Neural progenitor cell (in vitro differentiated cells): ENCODE results near the gene TAB2. TPM values are rescaled to one million over a fixed set of nuclear protein-coding genes. Genes with fewer than 3 reads are reported as not detected.
A peak's percentile ranks its signal among the peaks of the same experiment; 100 is the strongest.
"Not testable (repeated sequence)": the region's sequence is repeated elsewhere in the genome, so short reads cannot be mapped to it uniquely, and the experiment has no call there.

ENCODE experiments used
- DNase-seq: peaks from one replicate; pipeline ENCODE4 v3.0.0-alpha.2; 2016; ENCODE audit warnings: low spot score
- H2AFZ ChIP-seq: fragments of 200-600 bp; sonication (generic); replicated peaks from 2 replicates; pipeline ENCODE4 v1.6.1; 2016; ENCODE audit warnings: antibody characterized with exemption
- H3F3A ChIP-seq: fragments of 200-600 bp; sonication (generic); 2 replicates; pipeline ENCODE4 v1.6.1; 2016; ENCODE audit warnings: antibody characterized with exemption, low read depth
- H3K27ac ChIP-seq: fragments of 200-600 bp; sonication (generic); 2 replicates; pipeline ENCODE4 v1.5.1; 2016; ENCODE audit warnings: mild to moderate bottlenecking
- H3K27me3 ChIP-seq: fragments of 200-600 bp; sonication (generic); 2 replicates; pipeline ENCODE4 v1.6.1; 2016; ENCODE audit warnings: mild to moderate bottlenecking, moderate library complexity
- H3K36me3 ChIP-seq: fragments of 200-600 bp; sonication (generic); 2 replicates; pipeline ENCODE4 v1.5.1; 2016
- H3K4me1 ChIP-seq: fragments of 200-600 bp; sonication (generic); 2 replicates; pipeline ENCODE4 v1.6.1; 2016; ENCODE audit warnings: mixed run types
- H3K4me2 ChIP-seq: fragments of 200-600 bp; sonication (generic); 2 replicates; pipeline ENCODE4 v1.6.1; 2016
- H3K4me3 ChIP-seq: fragments of 200-600 bp; sonication (generic); 2 replicates; pipeline ENCODE4 v1.5.1; 2016
- H3K79me2 ChIP-seq: fragments of 200-600 bp; sonication (generic); 2 replicates; pipeline ENCODE4 v1.6.1; 2016; ENCODE audit warnings: low read depth
- H3K9ac ChIP-seq: fragments of 200-600 bp; sonication (generic); 2 replicates; pipeline ENCODE4 v1.6.1; 2016
- H3K9me3 ChIP-seq: fragments of 200-600 bp; sonication (generic); 2 replicates; pipeline ENCODE4 v1.5.1; 2016; ENCODE audit warnings: low read depth
- H4K20me1 ChIP-seq: fragments of 200-600 bp; sonication (generic); 2 replicates; pipeline ENCODE4 v1.6.1; 2016; ENCODE audit warnings: low read depth
- H3K27ac Mint-ChIP-seq: 3 replicates; pipeline ENCODE4 v1.8.0; 2021; ENCODE audit warnings: mixed read lengths
- H3K27me3 Mint-ChIP-seq: 2 replicates; pipeline ENCODE4 v1.8.0; 2022; ENCODE audit warnings: low read depth, mild to moderate bottlenecking, inconsistent platforms, moderate library complexity, mixed read lengths; ENCODE audit not compliant: insufficient read depth
- H3K36me3 Mint-ChIP-seq: 3 replicates; pipeline ENCODE4 v1.8.0; 2021; ENCODE audit warnings: mixed read lengths
- H3K4me1 Mint-ChIP-seq: 3 replicates; pipeline ENCODE4 v1.8.0; 2021; ENCODE audit warnings: mixed read lengths
- H3K4me3 Mint-ChIP-seq: 3 replicates; pipeline ENCODE4 v1.8.0; 2021; ENCODE audit warnings: mild to moderate bottlenecking, moderate library complexity, mixed read lengths
- H3K9me3 Mint-ChIP-seq: 3 replicates; pipeline ENCODE4 v1.8.0; 2020; ENCODE audit warnings: mixed read lengths
- EZH2 ChIP-seq: fragments of 200-600 bp; sonication (generic); IDR thresholded peaks from 2 replicates; pipeline ENCODE4 v1.6.1; 2017; ENCODE audit warnings: antibody characterized with exemption, mild to moderate bottlenecking, moderate library complexity
- EZH2phosphoT487 ChIP-seq: fragments of 200-600 bp; sonication (generic); IDR thresholded peaks from 2 replicates; pipeline ENCODE4 v1.6.1; 2017; ENCODE audit warnings: antibody characterized with exemption
- total RNA-seq: library from RNA; depleted of rRNA; stranded (reverse); fragments of >200 nt; gene quantifications from 2 replicates; pipeline ENCODE4 v1.2.3, GENCODE V29; 2015; ENCODE audit warnings: low replicate concordance
- TF ChIP-seq, protein P1 (sequence below): fragments of 200-600 bp; sonication (generic); IDR thresholded peaks from 2 replicates; pipeline ENCODE4 v1.5.1; 2017; ENCODE audit warnings: antibody characterized with exemption, mild to moderate bottlenecking

Gene TAB2
- total RNA-seq, 1 donor from 2014 or later, result 70.9 TPM

GRCh38 chr6:149319422-149319821, 1.9 kb downstream of the TAB2 start:
- H3F3A ChIP-seq, result peaks cover 18% of the 10 kb centered on the region
- no peaks in the 10 kb centered on the region for H3K9me3 Mint-ChIP-seq
- H3K9me3 ChIP-seq, result no peaks in the 10 kb centered on the region
- H3K4me3 Mint-ChIP-seq, result peak overlapping the region; percentile 92
- peaks cover under 1% of the 10 kb centered on the region for H3K36me3 Mint-ChIP-seq
- peaks cover 48% of the 10 kb centered on the region for H3K4me1 Mint-ChIP-seq
- peaks cover 57% of the 10 kb centered on the region for H3K4me1 ChIP-seq
- H3K4me3 ChIP-seq, result peak overlapping the region; percentile 99
- no peaks in the 10 kb centered on the region for H3K27me3 ChIP-seq
- no peak overlapping the region for H3K27ac ChIP-seq
- no peaks in the 10 kb centered on the region for H3K36me3 ChIP-seq
- H3K27me3 Mint-ChIP-seq, result no peaks in the 10 kb centered on the region
- peak overlapping the region; percentile 90 for H3K4me2 ChIP-seq
- TF ChIP-seq EZH2phosphoT487 (no peak), EZH2 (no peak)
- TF ChIP-seq, protein P1, sequence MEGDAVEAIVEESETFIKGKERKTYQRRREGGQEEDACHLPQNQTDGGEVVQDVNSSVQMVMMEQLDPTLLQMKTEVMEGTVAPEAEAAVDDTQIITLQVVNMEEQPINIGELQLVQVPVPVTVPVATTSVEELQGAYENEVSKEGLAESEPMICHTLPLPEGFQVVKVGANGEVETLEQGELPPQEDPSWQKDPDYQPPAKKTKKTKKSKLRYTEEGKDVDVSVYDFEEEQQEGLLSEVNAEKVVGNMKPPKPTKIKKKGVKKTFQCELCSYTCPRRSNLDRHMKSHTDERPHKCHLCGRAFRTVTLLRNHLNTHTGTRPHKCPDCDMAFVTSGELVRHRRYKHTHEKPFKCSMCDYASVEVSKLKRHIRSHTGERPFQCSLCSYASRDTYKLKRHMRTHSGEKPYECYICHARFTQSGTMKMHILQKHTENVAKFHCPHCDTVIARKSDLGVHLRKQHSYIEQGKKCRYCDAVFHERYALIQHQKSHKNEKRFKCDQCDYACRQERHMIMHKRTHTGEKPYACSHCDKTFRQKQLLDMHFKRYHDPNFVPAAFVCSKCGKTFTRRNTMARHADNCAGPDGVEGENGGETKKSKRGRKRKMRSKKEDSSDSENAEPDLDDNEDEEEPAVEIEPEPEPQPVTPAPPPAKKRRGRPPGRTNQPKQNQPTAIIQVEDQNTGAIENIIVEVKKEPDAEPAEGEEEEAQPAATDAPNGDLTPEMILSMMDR, result no peak
- no peak overlapping the region for H2AFZ ChIP-seq
- DNase-seq, result no peak
- H4K20me1 ChIP-seq, result peaks cover 65% of the 10 kb centered on the region
- peak overlapping the region; percentile 95 for H3K27ac Mint-ChIP-seq
- peak overlapping the region; percentile 95 for H3K9ac ChIP-seq
- peaks cover 82% of the 10 kb centered on the region for H3K79me2 ChIP-seq

DNA sequence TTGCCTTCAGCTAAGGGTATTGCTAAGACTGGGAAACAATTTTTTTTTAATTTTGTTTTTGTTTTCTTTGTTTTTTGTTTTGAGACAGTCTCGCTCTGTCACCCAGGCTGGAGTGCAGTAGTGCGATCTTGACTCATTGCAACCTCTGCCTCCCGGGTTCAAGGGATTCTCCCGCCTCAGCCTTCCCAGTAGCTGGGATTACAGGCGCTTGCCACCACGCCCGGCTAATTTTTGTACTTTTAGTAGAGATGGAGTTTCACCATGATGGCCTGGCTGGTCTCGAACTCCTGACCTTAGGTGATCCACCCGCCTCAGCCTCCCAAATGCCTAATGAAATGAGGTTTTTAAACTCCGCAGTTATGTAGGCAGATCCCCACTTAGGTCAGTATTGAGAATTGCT, 2.5 kb downstream of the TAB2 start:
- H3K9ac ChIP-seq, H3K27ac ChIP-seq, H2AFZ ChIP-seq, H3K36me3 ChIP-seq, H3K27ac Mint-ChIP-seq, H3K36me3 Mint-ChIP-seq, H3K27me3 ChIP-seq, H3K9me3 ChIP-seq, H3K27me3 Mint-ChIP-seq, DNase-seq, H3K9me3 Mint-ChIP-seq: not testable (repeated sequence)
- peaks cover 71% of the 10 kb centered on the region for H4K20me1 ChIP-seq
- H3K4me3 ChIP-seq, result peak overlapping the region; percentile 99
- peak overlapping the region; percentile 90 for H3K4me2 ChIP-seq
- H3F3A ChIP-seq, result peaks cover 18% of the 10 kb centered on the region
- peaks cover 49% of the 10 kb centered on the region for H3K4me1 Mint-ChIP-seq
- peaks cover 88% of the 10 kb centered on the region for H3K79me2 ChIP-seq
- peaks cover 58% of the 10 kb centered on the region for H3K4me1 ChIP-seq
- peak overlapping the region; percentile 92 for H3K4me3 Mint-ChIP-seq

GRCh38 chr6:149320796-149321195, 3.3 kb downstream of the TAB2 start:
- H3K4me2 ChIP-seq, result peak overlapping the region; percentile 90
- TF ChIP-seq, protein P1, result no peak
- no peak for TF ChIP-seq EZH2
- TF ChIP-seq EZH2phosphoT487, result no peak
- peaks cover 8% of the 10 kb centered on the region for H3K36me3 Mint-ChIP-seq
- H3K27me3 Mint-ChIP-seq, result no peaks in the 10 kb centered on the region
- H3K36me3 ChIP-seq, result no peaks in the 10 kb centered on the region
- no peak overlapping the region for H2AFZ ChIP-seq
- peaks cover 18% of the 10 kb centered on the region for H3F3A ChIP-seq
- H3K4me3 ChIP-seq, result no peak overlapping the region
- H3K4me1 Mint-ChIP-seq, result peaks cover 44% of the 10 kb centered on the region
- H3K9me3 Mint-ChIP-seq, result no peaks in the 10 kb centered on the region
- no peak overlapping the region for H3K9ac ChIP-seq
- no peaks in the 10 kb centered on the region for H3K9me3 ChIP-seq
- H4K20me1 ChIP-seq, result peaks cover 79% of the 10 kb centered on the region
- no peaks in the 10 kb centered on the region for H3K27me3 ChIP-seq
- H3K27ac Mint-ChIP-seq, result peak overlapping the region; percentile 42
- H3K27ac ChIP-seq, result no peak overlapping the region
- H3K4me1 ChIP-seq, result peaks cover 57% of the 10 kb centered on the region
- no peak for DNase-seq
- H3K4me3 Mint-ChIP-seq, result peak overlapping the region; percentile 7
- peaks cover 90% of the 10 kb centered on the region for H3K79me2 ChIP-seq

GRCh38 chr6:149323353-149323752, 5.8 kb downstream of the TAB2 start:
- no peaks in the 10 kb centered on the region for H3K27me3 Mint-ChIP-seq
- no peak overlapping the region for H3K27ac ChIP-seq
- TF ChIP-seq EZH2phosphoT487 (no peak), EZH2 (no peak)
- TF ChIP-seq, protein P1, result no peak
- H3K27me3 ChIP-seq, result no peaks in the 10 kb centered on the region
- peaks cover 2% of the 10 kb centered on the region for H3K9me3 Mint-ChIP-seq
- peaks cover 100% of the 10 kb centered on the region for H4K20me1 ChIP-seq
- peaks cover 51% of the 10 kb centered on the region for H3K4me1 ChIP-seq
- H3K36me3 ChIP-seq, result no peaks in the 10 kb centered on the region
- H3K9ac ChIP-seq, result no peak overlapping the region
- peak overlapping the region; percentile 22 for H3K4me2 ChIP-seq
- no peaks in the 10 kb centered on the region for H3K9me3 ChIP-seq
- H2AFZ ChIP-seq, result no peak overlapping the region
- H3F3A ChIP-seq, result peaks cover 5% of the 10 kb centered on the region
- no peak for DNase-seq
- no peak overlapping the region for H3K4me3 ChIP-seq
- H3K4me1 Mint-ChIP-seq, result peaks cover 44% of the 10 kb centered on the region
- H3K27ac Mint-ChIP-seq, result no peak overlapping the region
- no peak overlapping the region for H3K4me3 Mint-ChIP-seq
- peaks cover 15% of the 10 kb centered on the region for H3K36me3 Mint-ChIP-seq
- peaks cover 100% of the 10 kb centered on the region for H3K79me2 ChIP-seq
